Measurements from ENCODE around the gene SLC22A4.

- TF ChIP-seq CTCF (IDR thresholded peaks at IDR 0.05) = no peak
- TF ChIP-seq POLR2A (IDR thresholded peaks at IDR 0.05) = no peak
- no peak for TF ChIP-seq EP300 (IDR thresholded peaks at IDR 0.05)
Measured at GRCh38 chr5:132297211-132297940, 3.2 kb downstream of the SLC22A4 start.
